ENCODE measurements around the gene TNPO3. TPM values are rescaled to one million over a fixed set of nuclear protein-coding genes. Genes with fewer than 3 reads are reported as not detected.
A peak's percentile ranks its signal among the peaks of the same experiment; 100 is the strongest.

The TNPO3 gene
- total RNA-seq, 1 experiment from 2014 or later, result 58.5 TPM

GRCh38 chr7:129055294-129055816 lies 444 bp upstream of the TNPO3 start:
- intact Hi-C loops (cut with micrococcal nuclease), result loop anchor here (1.0 kb wide), 1 partner anchor 36 kb away; no protein-coding TSS in a partner anchor
- H3K79me2 ChIP-seq (ENCODE audit: insufficient read depth, low read length), result peaks cover 44% of the 10 kb centered on the region
- CTCF ChIA-PET, result interaction anchor here (2.0 kb wide), 1 partner anchor 36 kb away, joined by 7 read pairs; no protein-coding TSS in a partner anchor
- no peaks in the 10 kb centered on the region for H3K9me3 ChIP-seq (ENCODE audit: control insufficient read depth in 1 of 2, insufficient read depth in 1 of 2, low read depth in 1 of 2, low read length in 2 of 2)
- H3K9ac ChIP-seq (ENCODE audit: low read length), result peak overlapping the region; percentile 92
- DNase-seq (ENCODE audit: low read depth, low spot score) (no peak), ATAC-seq (peak; percentile 53)
- H2AFZ ChIP-seq (ENCODE audit: low read depth, low read length, poor library complexity, severe bottlenecking), result peak overlapping the region; percentile 60
- peak overlapping the region; percentile 95 to 98 for H3K4me3 ChIP-seq (replicated peaks in 1 of 2; ENCODE audit: low read depth in 1 of 2, low read length in 2 of 2)
- POLR2A ChIA-PET, result interaction anchor here (0.6 to 1.8 kb wide), 5 partner anchors 9 to 89 kb away, joined by 3 to 14 read pairs (median 3); no protein-coding TSS in a partner anchor
- TF ChIP-seq POLR2A (IDR thresholded peaks at IDR 0.05; ENCODE audit: borderline replicate concordance, extremely low read depth, insufficient read depth, insufficient read length), result no peak
- TF ChIP-seq SP1 (IDR thresholded peaks at IDR 0.05; ENCODE audit: low read depth), result no peak
- TF ChIP-seq ZBTB33 (IDR thresholded peaks at IDR 0.05; ENCODE audit: extremely low read depth, insufficient replicate concordance, low read length), result no peak
- no peak for TF ChIP-seq RAD21 (IDR thresholded peaks at IDR 0.05; ENCODE audit: low read depth)
- no peak for TF ChIP-seq ZNF274 (IDR thresholded peaks at IDR 0.05; ENCODE audit: low read depth, low read length)
- TF ChIP-seq TCF7L2 (IDR thresholded peaks at IDR 0.05; ENCODE audit: borderline replicate concordance, extremely low read depth, insufficient read depth, insufficient read length), result no peak
- TF ChIP-seq REST (IDR thresholded peaks at IDR 0.05; ENCODE audit: low read depth), result no peak
- H3K4me1 ChIP-seq (ENCODE audit: control insufficient read depth in 1 of 2, insufficient read depth in 2 of 2, low read length in 2 of 2), result peaks cover 3 to 14% of the 10 kb centered on the region in 2 experiments; a peak in 3 of 4 replicates
- H3K36me3 ChIP-seq (ENCODE audit: control insufficient read depth in 1 of 2, insufficient read depth in 2 of 2, low read length in 2 of 2), result no peaks in the 10 kb centered on the region
- peak overlapping the region; percentile 91 for H3K27ac ChIP-seq (ENCODE audit: low read depth, low read length)
- no peaks in the 10 kb centered on the region for H4K20me1 ChIP-seq (ENCODE audit: insufficient read depth)
- no peaks in the 10 kb centered on the region for H3K9me2 ChIP-seq (ENCODE audit: insufficient read depth)
- no peaks in the 10 kb centered on the region for H3K27me3 ChIP-seq (ENCODE audit: insufficient read depth, low read length)
- peak overlapping the region; percentile 87 for H3K4me2 ChIP-seq (ENCODE audit: low read length)
- RAD21 ChIA-PET (ENCODE audit: low non-redundant PET in 1 of 2, low total read pairs in 2 of 2, uncharacterized antibody in 2 of 2, unreplicated experiment in 2 of 2), result no interaction called here
- BruUV-seq (replicated peaks), result TSS peak; percentile 89
